Neutrophil (primary cell): ENCODE results near the gene MYL9.

Source experiments
- H3K27ac ChIP-seq: fragments of 200-600 bp; sonication (generic); 2 replicates; pipeline ENCODE4 v1.5.1; 2016; ENCODE audit warnings: mild to moderate bottlenecking, moderate library complexity
- H3K27me3 ChIP-seq: fragments of 200-600 bp; sonication (generic); 2 replicates; pipeline ENCODE4 v1.6.0; 2016; ENCODE audit warnings: mild to moderate bottlenecking
- H3K36me3 ChIP-seq: fragments of 200-600 bp; sonication (generic); 2 replicates; pipeline ENCODE4 v1.5.1; 2017
- H3K4me1 ChIP-seq, 2 experiments: fragments of 200-600 bp in 1 of 2; sonication (generic) in 1 of 2; 1 replicate in 1 of 2; 2 replicates in 1 of 2; pipeline versions ENCODE4 v1.5.1 to v1.6.1; 2013 to 2016; ENCODE audit warnings: low read depth in 1 of 2, low read length in 1 of 2, mild to moderate bottlenecking in 1 of 2, moderate library complexity in 1 of 2; ENCODE audit not compliant: control insufficient read depth in 1 of 2, insufficient read depth in 1 of 2
- H3K4me3 ChIP-seq, 2 experiments: fragments of 200-600 bp in 1 of 2; sonication (generic) in 1 of 2; 1 replicate in 1 of 2; 2 replicates in 1 of 2; pipeline ENCODE4 v1.5.1; 2013 to 2016; ENCODE audit warnings: low read depth in 1 of 2, low read length in 1 of 2, mild to moderate bottlenecking in 1 of 2, moderate library complexity in 1 of 2
- H3K9me3 ChIP-seq: fragments of 200-600 bp; sonication (generic); 2 replicates; pipeline ENCODE4 v1.5.1; 2016
- CTCF ChIP-seq: fragments of 200-600 bp; sonication (generic); IDR thresholded peaks from 2 replicates; pipeline ENCODE4 v1.5.1; 2016; ENCODE audit warnings: antibody characterized with exemption

MYL9 gene

GRCh38 chr20:36549628-36549941 lies 8.3 kb downstream of the MYL9 start:
- Histone ChIP-seq H3K36me3 (no peaks in the 10 kb centered on the region), H3K27me3 (no peaks in the 10 kb centered on the region), H3K4me3 (no peak overlapping the region), H3K9me3 (no peaks in the 10 kb centered on the region), H3K4me1 (no peaks in the 10 kb centered on the region), H3K27ac (no peak overlapping the region)
- no peak for TF ChIP-seq CTCF

GRCh38 chr20:36549942-36550789 lies 8.8 kb downstream of the MYL9 start:
- Histone ChIP-seq H3K4me3 (no peak overlapping the region), H3K4me1 (no peaks in the 10 kb centered on the region), H3K9me3 (no peaks in the 10 kb centered on the region), H3K27ac (no peak overlapping the region), H3K36me3 (no peaks in the 10 kb centered on the region), H3K27me3 (no peaks in the 10 kb centered on the region)
- TF ChIP-seq CTCF, result no peak

GRCh38 chr20:36550790-36551299 lies 9.5 kb downstream of the MYL9 start:
- TF ChIP-seq CTCF, result no peak
- H3K4me1 ChIP-seq, result no peaks in the 10 kb centered on the region
- H3K4me3 ChIP-seq, result no peak overlapping the region
- no peaks in the 10 kb centered on the region for H3K27me3 ChIP-seq
- H3K9me3 ChIP-seq, result no peaks in the 10 kb centered on the region
- no peaks in the 10 kb centered on the region for H3K36me3 ChIP-seq
- H3K27ac ChIP-seq, result no peak overlapping the region

GRCh38 chr20:36555248-36555647 lies 13.9 kb downstream of the MYL9 start:
- Histone ChIP-seq H3K9me3 (no peaks in the 10 kb centered on the region), H3K36me3 (no peaks in the 10 kb centered on the region), H3K27me3 (no peaks in the 10 kb centered on the region), H3K4me1 (no peaks in the 10 kb centered on the region), H3K4me3 (no peak overlapping the region), H3K27ac (no peak overlapping the region)
- no peak for TF ChIP-seq CTCF

- no peaks in the 10 kb centered on the region for H3K27me3 ChIP-seq
- no peak for TF ChIP-seq CTCF
- H3K4me3 ChIP-seq, result no peak overlapping the region
- H3K36me3 ChIP-seq, result no peaks in the 10 kb centered on the region
- no peaks in the 10 kb centered on the region for H3K4me1 ChIP-seq
- H3K27ac ChIP-seq, result no peak overlapping the region
- no peaks in the 10 kb centered on the region for H3K9me3 ChIP-seq
Observed at GRCh38 chr20:36562724-36563123, 21.4 kb downstream of the MYL9 start.
